NT2/D1 (cell line): ENCODE data around the gene CSF2RB.

Source experiments
- YY1 ChIP-seq: IDR thresholded peaks from 2 replicates; pipeline ENCODE4 v1.6.1; 2011; ENCODE audit not compliant: insufficient read length, insufficient read depth
- ZNF274 ChIP-seq: IDR thresholded peaks from 2 replicates; pipeline ENCODE4 v1.6.1; 2011; ENCODE audit warnings: mild to moderate bottlenecking, low read depth, low read length

DNA sequence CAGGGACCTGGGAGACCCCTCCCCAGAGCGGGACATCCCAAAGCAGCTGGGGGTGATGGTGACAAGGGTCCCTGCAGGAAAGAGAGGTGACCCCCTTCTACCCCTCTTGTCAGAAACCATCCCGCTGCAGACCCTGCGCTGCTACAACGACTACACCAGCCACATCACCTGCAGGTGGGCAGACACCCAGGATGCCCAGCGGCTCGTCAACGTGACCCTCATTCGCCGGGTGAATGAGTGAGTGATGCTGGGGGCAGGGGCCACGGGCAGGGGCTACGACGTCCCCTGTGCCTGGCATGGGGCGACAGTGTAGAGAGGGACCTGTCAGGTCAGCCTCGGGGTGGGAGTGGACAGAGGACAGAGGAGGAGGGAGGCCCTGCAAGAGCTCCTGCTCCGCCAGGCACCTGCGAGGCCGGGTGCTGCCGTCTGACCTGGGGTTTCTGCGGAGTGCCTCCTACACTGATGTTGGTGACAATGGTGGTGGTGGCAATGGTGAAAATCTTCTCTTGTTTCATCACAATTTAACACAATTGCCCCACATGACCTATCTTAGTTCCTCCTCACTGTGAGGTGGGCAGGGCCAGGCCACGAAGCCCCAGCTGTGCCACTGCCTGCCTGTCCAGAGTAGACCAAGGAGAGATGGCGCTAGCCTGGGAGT, 9.8 kb downstream of the CSF2RB start:
- TF ChIP-seq ZNF274, result no peak
- TF ChIP-seq YY1, result no peak
